Activated CD8-positive, alpha-beta T cell treated with anti-CD3 and anti-CD28 coated beads for 36 hours (primary cell): ENCODE results near the gene NAA80. TPM values are rescaled to one million over a fixed set of nuclear protein-coding genes. Genes with fewer than 3 reads are reported as not detected.
A peak's percentile ranks its signal among the peaks of the same experiment; 100 is the strongest.

Experiments used
- ATAC-seq: fragments of 200-7000 bp; cut with Tn5 transposase; one replicate; pipeline ENCODE4 v1.10.0; 2021; ENCODE audit warnings: mild to moderate bottlenecking, moderate library complexity
- CTCF ChIA-PET: fragments of 350-600 bp; sonication (Branson Sonifier 250); formaldehyde crosslinking; loops from one replicate; lab custom pipeline; 2021; ENCODE audit warnings: antibody characterized with exemption; lab: Charles Lee
- POLR2A ChIA-PET: fragments of 350-600 bp; sonication (Branson Sonifier 250); formaldehyde crosslinking; loops from one replicate; lab custom pipeline; 2021; ENCODE audit warnings: antibody characterized with exemption; lab: Charles Lee
- DNase-seq: peaks from one replicate; pipeline ENCODE4 v3.0.0-alpha.2; 2020
- H3K27ac Mint-ChIP-seq: one replicate; pipeline ENCODE4 v1.8.0; 2021; ENCODE audit warnings: mild to moderate bottlenecking, mixed read lengths
- H3K27me3 Mint-ChIP-seq: one replicate; pipeline ENCODE4 v1.8.0; 2021; ENCODE audit warnings: mixed read lengths
- H3K36me3 Mint-ChIP-seq: one replicate; pipeline ENCODE4 v1.8.0; 2021; ENCODE audit warnings: low read depth, mixed read lengths
- H3K4me1 Mint-ChIP-seq: one replicate; pipeline ENCODE4 v1.8.0; 2021; ENCODE audit warnings: low read depth, mixed read lengths
- H3K4me3 Mint-ChIP-seq: one replicate; pipeline ENCODE4 v1.8.0; 2021; ENCODE audit warnings: mild to moderate bottlenecking, moderate library complexity, mixed read lengths
- H3K9me3 Mint-ChIP-seq: one replicate; pipeline ENCODE4 v1.8.0; 2021; ENCODE audit warnings: mixed read lengths
- CTCF ChIP-seq: fragments of 200-600 bp; IDR thresholded peaks from one replicate; pipeline ENCODE4 v1.8.0; 2022; ENCODE audit warnings: antibody characterized with exemption, mild to moderate bottlenecking
- intact Hi-C: fragments of 100-400 bp; cut with micrococcal nuclease; formaldehyde crosslinking; loops from one replicate; pipeline ENCODE4 v1.10.0; 2022
- total RNA-seq, 2 experiments: library from RNA; stranded (reverse); gene quantifications; one replicate each; pipeline ENCODE4 v1.2.3, GENCODE V29; 2021

The NAA80 gene
- total RNA-seq, 2 experiments from 2014 or later: 23.2 to 23.4 TPM

- ATAC-seq: peak; percentile 46
- Mint-ChIP-seq H3K4me3 (peak overlapping the region; percentile 88), H3K27me3 (no peaks in the 10 kb centered on the region), H3K27ac (peak overlapping the region; percentile 80), H3K4me1 (peaks cover 39% of the 10 kb centered on the region), H3K9me3 (no peaks in the 10 kb centered on the region), H3K36me3 (peaks cover 1% of the 10 kb centered on the region)
- intact Hi-C loops: no loop called here
- peak; percentile 61 for DNase-seq
- CTCF ChIA-PET: interaction anchor here (0.7 to 3.4 kb wide), 8 partner anchors 15 to 74 kb away, joined by 3 to 10 read pairs (median 4); partner anchors contain the start of genes CYB561D2 and NPRL2
- TF ChIP-seq CTCF: no peak
- POLR2A ChIA-PET: interaction anchor here (1.1 to 13.4 kb wide), 6 partner anchors 15 to 74 kb away, joined by 3 to 126 read pairs (median 4); partner anchors contain the start of genes RASSF1 and ZMYND10
Measured at GRCh38 chr3:50320853-50321335, 21.7 kb upstream of the NAA80 start.

GRCh38 chr3:50319894-50320625 is 20.9 kb upstream of the NAA80 start:
- Mint-ChIP-seq H3K4me3 (peak overlapping the region; percentile 88), H3K36me3 (peaks cover 1% of the 10 kb centered on the region), H3K27me3 (no peaks in the 10 kb centered on the region), H3K9me3 (no peaks in the 10 kb centered on the region), H3K27ac (no peak overlapping the region), H3K4me1 (peaks cover 42% of the 10 kb centered on the region)
- CTCF ChIA-PET: interaction anchor here (0.8 to 3.4 kb wide), 7 partner anchors 8 to 74 kb away, joined by 3 to 10 read pairs (median 6); partner anchors contain the start of genes CYB561D2, HYAL3, NAA80 and NPRL2
- POLR2A ChIA-PET: interaction anchor here (1.0 to 13.4 kb wide), 8 partner anchors 9 to 286 kb away, joined by 3 to 126 read pairs (median 4); partner anchors contain the start of genes RASSF1 and ZMYND10
- intact Hi-C loops: no loop called here
- no peak for TF ChIP-seq CTCF
- no peak for ATAC-seq
- DNase-seq: no peak

DNA sequence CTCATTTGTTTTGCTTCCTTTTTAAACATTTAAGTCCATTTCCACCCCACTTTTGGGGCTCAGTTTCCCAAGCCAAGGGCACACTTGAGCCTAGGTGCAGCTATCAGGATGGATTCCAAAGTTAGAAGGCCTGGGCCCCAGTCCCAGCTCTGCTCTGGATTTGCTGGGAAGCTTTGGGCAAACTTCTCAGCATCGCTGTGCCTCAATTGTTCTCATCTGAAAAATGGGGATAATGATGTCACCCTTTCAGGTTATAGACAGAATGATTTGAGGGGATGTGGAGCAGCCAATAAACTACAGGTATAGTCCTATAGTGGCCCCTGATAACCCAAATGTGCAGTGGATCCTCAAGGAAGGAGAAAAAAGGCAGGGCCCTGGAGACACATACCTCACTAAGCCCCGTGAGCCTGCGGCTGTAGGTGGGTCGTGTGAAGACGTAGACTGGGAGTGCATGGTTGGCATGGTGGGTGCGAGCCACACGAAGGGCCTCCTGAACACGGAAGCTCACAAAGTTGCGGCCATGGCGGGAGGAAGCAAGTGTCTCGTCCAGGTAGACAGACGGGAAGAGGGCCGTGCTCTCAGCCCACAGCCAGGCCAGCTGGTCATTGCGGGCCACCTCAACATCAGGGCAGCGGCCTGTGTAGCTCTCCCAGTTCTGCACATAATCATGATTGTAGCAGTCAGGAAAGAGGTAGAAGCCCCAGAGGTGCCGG is 20.1 kb upstream of the NAA80 start:
- H3K27ac Mint-ChIP-seq: no peak overlapping the region
- H3K4me3 Mint-ChIP-seq: peak overlapping the region; percentile 26
- ChIA-PET POLR2A (interaction anchor here (0.6 to 13.4 kb wide), 11 partner anchors 8 to 454 kb away, joined by 3 to 126 read pairs (median 3); partner anchors contain the start of genes IFRD2, RASSF1, TUSC2 and ZMYND10), CTCF (interaction anchor here (1.2 to 3.4 kb wide), 5 partner anchors 9 to 125 kb away, joined by 5 to 10 read pairs (median 8); partner anchors contain the start of genes HYAL3, NAA80 and TUSC2)
- peaks cover 37% of the 10 kb centered on the region for H3K4me1 Mint-ChIP-seq
- DNase-seq (no peak), ATAC-seq (no peak)
- peaks cover 1% of the 10 kb centered on the region for H3K36me3 Mint-ChIP-seq
- intact Hi-C loops: no loop called here
- H3K27me3 Mint-ChIP-seq: no peaks in the 10 kb centered on the region
- no peak for TF ChIP-seq CTCF
- no peaks in the 10 kb centered on the region for H3K9me3 Mint-ChIP-seq

DNA sequence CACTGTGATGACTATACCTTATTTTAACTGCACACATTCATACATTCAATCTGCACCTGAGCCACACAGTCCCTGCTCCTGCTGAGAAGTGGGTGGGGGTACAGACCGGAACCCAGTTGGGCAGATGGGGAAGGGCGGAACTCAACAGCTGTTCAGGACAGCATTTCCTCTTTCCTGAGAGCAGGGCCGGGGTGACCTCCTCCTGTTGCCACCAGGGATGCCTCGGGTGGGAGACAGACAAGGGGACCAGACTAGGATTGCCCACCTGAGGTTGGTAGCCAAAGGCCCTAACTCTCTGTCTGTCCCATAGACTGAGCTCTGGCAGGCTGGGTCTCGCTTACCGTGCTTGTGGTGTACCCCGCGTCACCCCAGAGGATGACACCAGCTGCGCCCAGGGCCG is 19.4 kb upstream of the NAA80 start:
- H3K27ac Mint-ChIP-seq: no peak overlapping the region

More for the DNA sequence above, 19.4 kb upstream of the NAA80 start:
- intact Hi-C loops: no loop called here
- CTCF ChIA-PET: interaction anchor here (1.7 to 3.4 kb wide), 4 partner anchors 9 to 124 kb away, joined by 5 to 10 read pairs (median 8); partner anchors contain the start of genes HYAL3, NAA80 and TUSC2
- Mint-ChIP-seq H3K4me1 (peaks cover 37% of the 10 kb centered on the region), H3K4me3 (no peak overlapping the region), H3K36me3 (peaks cover 1% of the 10 kb centered on the region), H3K27me3 (no peaks in the 10 kb centered on the region), H3K9me3 (no peaks in the 10 kb centered on the region)
- ATAC-seq (no peak), DNase-seq (no peak)
- TF ChIP-seq CTCF: no peak
- POLR2A ChIA-PET: interaction anchor here (0.6 to 13.4 kb wide), 7 partner anchors 9 to 453 kb away, joined by 3 to 126 read pairs (median 3); partner anchors contain the start of genes IFRD2, RASSF1 and TUSC2
